HG02885 (cell line): Measurements from ENCODE around the gene EVC2.

Experiments
- ATAC-seq: cut with Tn5 transposase; IDR thresholded peaks from one replicate; pipeline ENCODE4 v1.9.1; 2021; ENCODE audit warnings: mild to moderate bottlenecking; ENCODE audit not compliant: unreplicated experiment, poor library complexity

The EVC2 gene

GRCh38 chr4:5539584-5539983 lies 168.8 kb downstream of the EVC2 start:
- no peak for ATAC-seq

- ATAC-seq: no peak
These were observed 176.3 kb downstream of the EVC2 start for GRCh38 chr4:5532100-5532499.

- ATAC-seq: no peak
These were observed 180.3 kb downstream of the EVC2 start for GRCh38 chr4:5528031-5528436.

- no peak for ATAC-seq
These were observed 181.1 kb downstream of the EVC2 start for GRCh38 chr4:5527211-5527610.

GRCh38 chr4:5526080-5526846 lies 182.1 kb downstream of the EVC2 start:
- ATAC-seq: no peak

- ATAC-seq: no peak
These were observed 183.7 kb downstream of the EVC2 start for GRCh38 chr4:5524446-5525299.

GRCh38 chr4:5517372-5517771 lies 191.0 kb downstream of the EVC2 start:
- no peak for ATAC-seq

GRCh38 chr4:5515646-5516045 lies 192.7 kb downstream of the EVC2 start:
- ATAC-seq: no peak
